IMR-90 (cell line): ENCODE measurements around the gene ZNF514.

Source experiments
- NFE2L2 ChIP-seq: fragments of 150-350 bp; IDR thresholded peaks from 2 replicates; pipeline ENCODE4 v1.6.1; 2016; ENCODE audit warnings: low read depth, mild to moderate bottlenecking, low read length
- RFX5 ChIP-seq: IDR thresholded peaks from 2 replicates; pipeline ENCODE4 v1.8.0; 2012; ENCODE audit warnings: low read depth, mild to moderate bottlenecking, low read length, moderate library complexity
- TF ChIP-seq, protein P1 (sequence below): conservative IDR thresholded peaks from 2 replicates; pipeline ENCODE4 v1.5.1; 2012; ENCODE audit warnings: mild to moderate bottlenecking, low read depth, low read length, improper control_type of control experiment

DNA sequence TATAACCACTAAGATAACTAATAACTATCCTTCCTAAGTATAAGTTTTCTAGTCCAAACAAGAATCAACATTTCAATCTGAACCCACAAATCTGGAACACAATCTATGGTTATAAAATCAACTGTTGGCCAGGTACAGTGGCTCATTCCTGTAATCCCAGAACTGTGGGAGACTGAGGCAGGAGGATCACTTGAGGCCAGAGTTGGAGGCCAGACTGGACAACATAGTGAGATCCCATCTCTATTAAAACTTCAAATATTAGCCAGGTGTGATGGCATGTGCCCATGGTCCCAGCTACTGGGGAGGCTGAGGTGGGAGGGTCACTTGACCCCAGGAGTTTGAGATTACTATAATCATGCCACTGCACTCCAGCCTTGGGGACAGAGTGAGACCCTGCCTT, 49.3 kb downstream of the ZNF514 start:
- TF ChIP-seq NFE2L2 (no peak), RFX5 (no peak)
- TF ChIP-seq, protein P1, sequence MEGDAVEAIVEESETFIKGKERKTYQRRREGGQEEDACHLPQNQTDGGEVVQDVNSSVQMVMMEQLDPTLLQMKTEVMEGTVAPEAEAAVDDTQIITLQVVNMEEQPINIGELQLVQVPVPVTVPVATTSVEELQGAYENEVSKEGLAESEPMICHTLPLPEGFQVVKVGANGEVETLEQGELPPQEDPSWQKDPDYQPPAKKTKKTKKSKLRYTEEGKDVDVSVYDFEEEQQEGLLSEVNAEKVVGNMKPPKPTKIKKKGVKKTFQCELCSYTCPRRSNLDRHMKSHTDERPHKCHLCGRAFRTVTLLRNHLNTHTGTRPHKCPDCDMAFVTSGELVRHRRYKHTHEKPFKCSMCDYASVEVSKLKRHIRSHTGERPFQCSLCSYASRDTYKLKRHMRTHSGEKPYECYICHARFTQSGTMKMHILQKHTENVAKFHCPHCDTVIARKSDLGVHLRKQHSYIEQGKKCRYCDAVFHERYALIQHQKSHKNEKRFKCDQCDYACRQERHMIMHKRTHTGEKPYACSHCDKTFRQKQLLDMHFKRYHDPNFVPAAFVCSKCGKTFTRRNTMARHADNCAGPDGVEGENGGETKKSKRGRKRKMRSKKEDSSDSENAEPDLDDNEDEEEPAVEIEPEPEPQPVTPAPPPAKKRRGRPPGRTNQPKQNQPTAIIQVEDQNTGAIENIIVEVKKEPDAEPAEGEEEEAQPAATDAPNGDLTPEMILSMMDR, result no peak
